22Rv1 (cell line): Measurements from ENCODE around the gene TFCP2L1.

ENCODE experiments used
- CTCF ChIP-seq: fragments of 450-650 bp; IDR thresholded peaks from 2 replicates; pipeline ENCODE4 v1.5.1; 2017; ENCODE audit warnings: mild to moderate bottlenecking
- ZFX ChIP-seq: fragments of 450-650 bp; IDR thresholded peaks from 2 replicates; pipeline ENCODE4 v1.6.1; 2017; ENCODE audit warnings: antibody characterized with exemption, borderline replicate concordance

DNA sequence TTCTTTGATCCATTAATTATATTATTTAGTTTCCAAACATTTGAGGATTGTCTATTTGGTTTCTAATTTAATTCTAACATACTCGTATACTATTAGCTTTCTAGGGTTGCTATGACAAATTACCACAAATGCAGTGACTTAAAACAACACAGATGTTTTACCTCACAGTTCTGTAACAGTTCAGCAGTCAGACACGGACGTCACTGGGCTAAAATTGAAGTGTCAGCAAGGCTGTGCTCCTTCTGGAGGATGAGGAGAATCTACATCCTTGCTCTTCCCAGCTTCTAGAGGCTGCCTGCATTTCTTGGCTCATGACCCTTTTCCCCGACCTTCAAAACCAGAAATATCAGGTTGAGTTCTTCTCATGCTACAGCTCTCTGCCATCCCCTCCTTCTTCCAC lies 117.6 kb downstream of the TFCP2L1 start:
- TF ChIP-seq CTCF (no peak), ZFX (no peak)
